Sciatic nerve (tissue), 2 donors: ENCODE results near the gene ZNF831. TPM values are rescaled to one million over a fixed set of nuclear protein-coding genes. Genes with fewer than 3 reads are reported as not detected.

ENCODE experiments used
- ATAC-seq: fragments of 200-7000 bp; cut with Tn5 transposase; one replicate; pipeline ENCODE4 v1.9.1; 2020; ENCODE audit warnings: mild to moderate bottlenecking, moderate library complexity
- DNase-seq: peaks from one replicate; pipeline ENCODE4 v3.0.0-alpha.2; 2020; ENCODE audit warnings: low spot score
- intact Hi-C: fragments of 100-400 bp; cut with DNase I; formaldehyde crosslinking; loops from one replicate; pipeline ENCODE4 v1.14.2; 2022
- total RNA-seq: library from RNA; stranded (reverse); fragmentation: NEBNext Ultra II Directional; extraction: Animal tissue kit (Norgen Biotek cat#: 25700); gene quantifications from one replicate; pipeline ENCODE4 v1.2.1, GENCODE V29; 2021
- donor health status: DM: no; HTN: no; CAD: no.
- donor health status: DM: no; HTN: no; CAD: no.

ZNF831 gene
- total RNA-seq, 1 donor from 2014 or later = 0.36 TPM

DNA sequence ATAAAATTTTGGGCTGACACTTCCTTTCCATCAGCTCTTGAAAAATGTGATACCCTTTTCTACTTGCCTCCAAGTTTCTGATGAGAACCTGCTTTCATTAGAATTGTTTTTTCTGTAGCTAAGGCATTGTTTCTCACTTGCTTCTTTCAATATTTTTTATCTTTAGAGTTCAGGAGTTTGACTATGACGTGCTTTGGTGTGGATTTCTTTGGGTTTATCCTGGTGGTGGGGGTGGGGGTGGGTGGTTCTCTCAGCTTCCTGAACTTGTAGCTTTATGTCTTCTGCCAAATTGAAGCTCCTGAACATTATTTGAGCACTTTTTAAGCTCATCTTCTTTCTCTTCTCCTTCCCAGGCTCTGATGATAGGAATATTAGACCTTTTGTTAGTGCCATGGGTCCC, 11.4 kb downstream of the ZNF831 start:
- intact Hi-C loops = no loop called here
- DNase-seq (no peak), ATAC-seq (no peak)

DNA sequence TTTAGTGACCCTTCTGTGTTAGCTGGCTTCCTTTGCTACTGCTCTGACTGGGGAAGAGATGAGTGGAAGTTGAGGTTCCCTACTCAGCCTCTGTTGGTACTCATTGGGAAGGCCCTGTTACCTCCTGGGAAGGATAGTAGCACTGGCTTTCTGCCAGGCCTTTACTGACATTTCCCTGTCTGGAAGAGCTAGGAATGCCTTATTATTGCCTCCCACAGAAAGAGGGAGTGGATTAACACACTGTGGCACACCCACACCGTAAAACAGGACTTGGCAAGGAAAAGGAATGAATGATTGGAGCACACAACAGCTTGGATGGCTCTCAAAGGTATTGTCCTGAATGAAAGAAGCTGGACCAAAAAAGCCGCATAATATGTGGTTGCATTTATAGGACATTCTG, 12.2 kb downstream of the ZNF831 start:
- intact Hi-C loops = no loop called here
- no peak for DNase-seq
- ATAC-seq = no peak

DNA sequence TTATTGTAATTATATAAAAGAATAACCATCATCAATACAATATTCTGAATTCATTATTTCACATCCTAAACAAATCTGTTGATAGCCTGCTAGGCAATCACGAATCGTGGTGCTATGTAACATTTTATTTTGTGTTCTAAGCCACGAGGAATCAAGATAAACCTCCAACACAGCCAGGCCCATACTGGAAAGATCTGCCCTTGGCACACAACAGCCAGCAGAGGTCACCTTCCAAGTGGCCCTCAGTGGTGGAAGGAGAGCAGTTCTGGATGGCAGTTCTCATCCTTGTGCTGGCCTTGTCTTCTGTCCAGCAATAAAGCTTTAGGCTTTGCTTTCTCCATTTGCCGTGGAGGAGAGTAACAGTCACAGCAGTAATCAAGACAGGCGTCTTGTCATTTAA, 13.2 kb downstream of the ZNF831 start:
- intact Hi-C loops = no loop called here
- ATAC-seq (no peak), DNase-seq (no peak)

DNA sequence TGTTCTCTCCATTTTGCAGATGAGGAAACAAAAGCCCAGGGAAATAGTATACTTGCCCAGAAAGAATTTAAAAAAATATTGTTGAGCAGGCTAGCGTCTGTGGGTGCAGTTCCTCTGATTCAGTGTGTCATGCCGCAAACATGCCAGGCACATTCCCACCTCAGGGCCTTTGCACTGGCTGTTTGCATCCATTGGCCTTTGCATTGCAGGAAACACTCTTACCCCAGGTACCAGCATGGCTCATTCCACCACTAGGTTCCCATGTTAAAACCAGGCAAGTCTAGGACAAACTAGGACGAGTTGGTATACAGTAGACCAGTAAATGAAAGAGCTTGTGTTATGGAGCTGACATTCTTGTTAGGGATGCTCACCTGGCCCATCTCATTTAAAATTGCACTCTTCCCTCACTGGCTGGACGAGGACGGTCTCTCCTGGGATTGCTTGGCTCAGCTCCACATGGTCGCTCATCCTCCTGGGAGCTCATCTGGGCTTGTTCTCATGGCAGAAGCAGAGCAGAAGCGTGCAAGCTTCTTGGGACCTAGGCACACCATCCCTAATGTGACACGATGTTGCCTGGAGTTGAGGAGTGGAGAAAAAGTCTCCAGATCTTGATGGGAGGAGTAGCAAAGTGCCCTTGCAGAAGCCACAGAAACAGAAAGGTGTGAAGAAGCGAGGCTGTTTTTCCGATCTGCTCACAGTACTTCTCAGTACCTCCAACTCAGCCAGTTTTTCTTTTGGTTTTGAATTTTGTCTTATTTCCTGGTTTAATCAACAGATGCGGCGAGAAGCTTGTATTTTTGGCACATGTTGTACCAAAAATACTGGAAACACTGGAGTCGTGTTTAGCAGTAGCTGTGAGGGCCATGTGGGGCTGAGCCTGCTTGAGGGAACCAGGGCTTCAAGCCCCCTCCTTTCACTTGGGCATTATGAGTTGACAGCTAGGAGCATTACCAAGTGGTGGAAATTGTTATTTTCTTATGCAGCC, 13.9 kb downstream of the ZNF831 start:
- no peak for DNase-seq
- ATAC-seq = no peak
- intact Hi-C loops = no loop called here

DNA sequence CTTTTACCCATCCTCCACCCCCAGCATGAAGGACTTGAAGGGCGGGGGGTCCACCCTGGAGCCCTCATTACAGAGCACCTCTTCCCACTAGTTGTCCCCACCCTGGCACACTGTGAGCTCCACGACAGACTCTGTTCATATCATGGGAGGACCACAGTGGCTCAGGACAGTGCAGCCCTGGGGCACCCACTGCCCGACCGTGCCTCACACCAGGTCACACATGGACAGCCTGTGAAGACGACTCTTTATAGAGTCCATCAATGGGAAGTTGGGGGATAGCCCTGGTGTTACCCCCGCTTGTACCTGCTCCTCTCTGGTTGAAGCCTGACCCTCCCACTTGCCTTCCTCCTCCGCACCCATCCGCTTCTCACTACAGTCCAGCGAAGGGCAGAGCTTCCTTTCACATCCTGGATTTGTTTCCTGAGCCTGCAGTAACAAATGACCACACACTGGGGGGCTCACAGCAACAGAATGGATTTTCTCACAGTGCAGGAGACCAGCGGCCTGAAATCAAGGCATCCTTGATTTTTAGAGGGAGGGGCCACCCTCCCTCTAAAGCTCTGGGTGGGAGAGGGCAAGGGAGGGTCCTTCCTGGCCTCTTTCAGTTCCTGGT, 15.5 kb downstream of the ZNF831 start:
- ATAC-seq = peak; percentile 15
- DNase-seq = no peak
- intact Hi-C loops = no loop called here

DNA sequence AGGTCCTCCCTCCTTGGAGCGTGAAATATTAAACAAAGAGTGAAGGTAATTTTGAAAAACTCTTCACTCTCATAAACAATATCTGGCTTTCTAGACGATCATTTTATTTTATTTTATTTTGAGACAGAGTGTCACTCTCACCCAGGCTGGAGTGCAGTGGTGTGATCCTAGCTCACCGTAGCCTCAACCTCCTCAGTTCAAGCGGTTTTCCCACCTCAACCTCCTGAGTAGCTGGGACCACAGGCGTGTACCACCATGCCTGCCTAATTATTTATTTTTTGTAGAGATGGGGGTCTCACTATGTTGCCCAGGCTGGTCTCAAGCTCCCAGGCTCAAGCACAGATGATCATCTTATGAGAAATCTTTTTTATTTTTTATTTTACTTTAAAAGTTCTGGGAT, 16.4 kb downstream of the ZNF831 start:
- intact Hi-C loops = no loop called here
- ATAC-seq (no peak), DNase-seq (no peak)

DNA sequence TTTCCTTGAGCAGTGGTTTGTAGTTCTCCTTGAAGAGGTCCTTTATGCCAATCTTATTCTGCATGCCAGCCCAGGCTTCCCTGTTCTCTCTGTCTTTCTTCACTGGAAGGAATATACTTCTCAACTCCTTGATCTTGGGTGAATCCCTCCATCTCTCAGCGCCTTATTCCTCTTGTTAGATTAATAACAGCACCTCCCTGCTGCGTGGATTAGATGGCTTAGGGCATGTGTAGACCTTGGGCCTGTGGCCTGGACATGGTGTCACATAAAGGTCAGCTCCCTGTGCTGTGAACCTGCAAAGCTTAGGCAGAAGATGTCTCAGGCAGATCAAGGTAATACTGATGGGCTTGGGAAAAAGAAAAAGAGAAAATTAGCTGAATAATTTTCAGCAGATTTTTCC, 18.3 kb downstream of the ZNF831 start:
- no peak for DNase-seq
- intact Hi-C loops = no loop called here
- ATAC-seq = no peak

DNA sequence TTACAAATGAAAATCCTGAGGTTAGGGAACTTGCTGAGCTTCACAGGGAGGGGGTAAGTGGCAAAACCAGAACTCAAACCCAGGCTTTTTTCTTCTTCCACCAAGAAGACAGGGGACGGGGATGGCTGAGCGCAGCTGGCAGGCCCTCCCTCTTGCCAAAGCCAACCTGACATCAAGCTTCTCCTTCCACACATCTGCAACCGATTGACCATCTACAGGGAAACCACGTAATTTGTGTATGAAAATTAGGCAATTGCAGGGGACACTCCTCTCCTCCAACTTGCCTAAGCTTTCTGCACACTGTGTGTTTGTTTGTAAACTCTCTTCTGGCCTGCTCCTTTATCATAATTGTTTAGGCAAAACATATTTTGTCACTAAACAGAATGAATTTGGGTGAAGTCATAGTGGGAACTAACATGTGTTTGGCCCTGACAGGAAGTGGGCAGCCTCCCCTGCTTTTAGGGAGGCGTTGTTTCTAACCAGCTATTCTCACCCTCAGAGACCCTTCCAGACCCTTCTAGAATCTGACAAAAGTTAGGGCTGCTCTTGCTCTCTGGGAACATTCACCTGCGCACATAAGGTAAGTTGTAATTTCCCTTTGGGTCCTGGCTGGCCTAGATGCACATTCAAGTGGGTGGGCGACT, 18.9 kb downstream of the ZNF831 start:
- intact Hi-C loops = no loop called here
- DNase-seq = no peak

DNA sequence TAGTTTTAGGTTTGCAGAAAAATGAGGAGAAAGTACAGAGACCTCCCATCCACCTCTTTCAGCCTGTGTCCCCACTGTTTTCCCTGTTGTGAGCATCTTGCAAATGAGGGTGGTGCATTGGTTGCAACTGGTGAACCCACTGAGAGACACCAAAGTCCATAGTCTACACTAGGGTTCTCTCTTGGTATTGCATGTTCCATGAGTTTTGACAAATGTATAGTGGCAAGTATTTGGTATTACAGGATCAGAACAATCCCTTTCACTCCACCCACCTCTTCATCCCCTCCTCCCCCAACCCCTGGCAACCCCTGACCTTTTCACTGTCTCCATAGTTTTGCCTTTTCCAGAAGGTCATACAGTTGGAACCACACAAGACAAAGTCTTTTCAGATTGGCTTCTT, 20.1 kb downstream of the ZNF831 start:
- ATAC-seq (no peak), DNase-seq (no peak)
- intact Hi-C loops = no loop called here

More for the DNA sequence above, 18.9 kb downstream of the ZNF831 start:
- ATAC-seq = no peak

DNA sequence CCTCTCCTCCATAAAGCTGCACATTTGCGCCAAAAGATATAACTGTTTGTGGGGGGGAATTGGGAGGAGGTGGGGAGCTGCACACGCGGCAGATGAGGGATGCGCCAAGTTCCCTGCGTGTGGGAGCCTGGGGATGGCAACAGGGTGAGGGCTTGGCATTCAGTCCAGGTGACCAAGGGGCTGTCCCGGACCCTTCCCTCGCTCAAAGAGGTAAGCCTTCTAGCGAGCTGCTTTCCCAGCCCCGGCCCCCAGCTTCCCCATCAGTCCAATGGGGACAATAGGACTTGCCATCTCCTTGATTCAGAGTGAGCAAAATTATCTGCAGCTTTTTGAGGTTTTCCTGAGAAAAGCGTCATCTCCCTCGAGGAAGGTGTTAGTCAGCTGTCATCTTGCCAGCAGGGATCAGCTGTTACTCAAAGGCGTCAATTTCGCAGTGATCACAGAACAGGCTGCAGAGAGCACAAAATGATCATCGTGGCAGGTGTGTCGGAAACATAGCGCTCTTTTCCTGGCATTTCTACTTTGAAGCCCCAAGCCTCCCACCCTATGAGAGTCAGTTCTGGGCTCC, 21.3 kb downstream of the ZNF831 start:
- ATAC-seq = no peak
- no peak for DNase-seq
- intact Hi-C loops = no loop called here

DNA sequence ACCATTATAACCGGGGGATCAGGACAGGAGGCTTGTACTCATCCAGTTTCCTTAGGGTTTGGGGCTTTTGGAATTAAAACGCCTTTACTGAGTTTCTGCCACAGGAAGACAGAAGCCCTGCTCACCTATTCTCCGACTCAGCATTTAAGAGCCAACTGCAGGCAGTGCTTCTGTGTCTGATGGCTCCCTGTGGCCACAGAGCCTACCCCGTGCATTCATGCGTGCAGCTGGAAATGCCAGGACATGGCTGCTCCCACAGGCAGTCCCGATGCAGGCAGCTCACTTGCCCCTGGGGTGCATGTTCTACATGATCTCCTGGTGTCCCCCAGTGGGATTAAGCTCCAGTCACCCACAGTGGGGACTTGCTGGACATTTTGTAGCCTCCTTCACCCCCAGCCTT, 22.2 kb downstream of the ZNF831 start:
- intact Hi-C loops = no loop called here
- no peak for DNase-seq
- no peak for ATAC-seq

DNA sequence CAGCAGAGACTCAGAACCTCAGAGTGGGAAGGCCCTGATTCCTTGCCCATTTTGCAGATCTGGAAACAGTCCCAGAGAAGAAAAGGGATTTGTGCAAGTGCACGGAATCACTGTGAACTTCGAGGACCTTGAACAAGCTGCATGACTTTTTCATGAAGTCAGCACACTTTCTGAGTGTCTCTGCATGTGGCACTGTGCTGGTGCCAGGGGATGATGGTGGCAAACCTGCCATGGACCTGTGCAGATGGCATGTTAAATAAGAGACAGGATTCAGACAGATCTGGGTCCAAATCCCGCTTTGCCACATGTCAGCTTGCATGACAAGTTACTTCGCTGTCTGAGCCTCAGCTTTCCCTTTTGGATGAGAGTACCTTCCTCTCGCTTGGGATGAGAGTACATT, 26.8 kb downstream of the ZNF831 start:
- DNase-seq (no peak), ATAC-seq (no peak)
- intact Hi-C loops = no loop called here

DNA sequence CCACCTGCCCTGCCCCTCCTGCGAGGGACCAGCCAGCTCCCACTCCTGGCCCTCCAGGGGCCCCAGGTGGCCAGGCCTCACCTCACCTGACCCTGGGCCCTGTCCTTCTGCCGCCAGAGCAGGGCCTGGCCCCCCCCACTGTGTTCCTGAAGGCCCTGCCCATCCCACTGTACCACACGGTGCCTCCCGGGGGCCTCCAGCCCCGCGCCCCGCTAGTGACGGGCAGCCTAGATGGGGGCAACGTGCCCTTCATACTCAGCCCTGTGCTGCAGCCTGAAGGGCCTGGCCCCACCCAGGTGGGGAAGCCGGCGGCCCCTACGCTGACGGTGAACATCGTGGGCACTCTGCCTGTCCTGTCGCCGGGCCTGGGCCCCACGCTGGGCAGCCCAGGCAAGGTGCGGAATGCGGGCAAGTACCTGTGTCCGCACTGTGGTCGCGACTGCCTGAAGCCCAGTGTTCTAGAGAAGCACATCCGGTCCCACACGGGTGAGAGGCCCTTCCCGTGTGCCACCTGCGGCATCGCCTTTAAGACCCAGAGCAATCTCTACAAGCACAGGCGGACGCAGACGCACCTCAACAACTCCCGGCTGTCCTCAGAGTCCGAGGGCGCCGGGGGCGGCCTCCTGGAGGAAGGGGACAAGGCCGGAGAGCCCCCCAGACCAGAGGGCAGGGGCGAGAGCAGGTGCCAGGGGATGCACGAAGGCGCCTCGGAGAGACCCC, 27.6 kb downstream of the ZNF831 start:
- intact Hi-C loops = no loop called here
- DNase-seq = no peak
- no peak for ATAC-seq

DNA sequence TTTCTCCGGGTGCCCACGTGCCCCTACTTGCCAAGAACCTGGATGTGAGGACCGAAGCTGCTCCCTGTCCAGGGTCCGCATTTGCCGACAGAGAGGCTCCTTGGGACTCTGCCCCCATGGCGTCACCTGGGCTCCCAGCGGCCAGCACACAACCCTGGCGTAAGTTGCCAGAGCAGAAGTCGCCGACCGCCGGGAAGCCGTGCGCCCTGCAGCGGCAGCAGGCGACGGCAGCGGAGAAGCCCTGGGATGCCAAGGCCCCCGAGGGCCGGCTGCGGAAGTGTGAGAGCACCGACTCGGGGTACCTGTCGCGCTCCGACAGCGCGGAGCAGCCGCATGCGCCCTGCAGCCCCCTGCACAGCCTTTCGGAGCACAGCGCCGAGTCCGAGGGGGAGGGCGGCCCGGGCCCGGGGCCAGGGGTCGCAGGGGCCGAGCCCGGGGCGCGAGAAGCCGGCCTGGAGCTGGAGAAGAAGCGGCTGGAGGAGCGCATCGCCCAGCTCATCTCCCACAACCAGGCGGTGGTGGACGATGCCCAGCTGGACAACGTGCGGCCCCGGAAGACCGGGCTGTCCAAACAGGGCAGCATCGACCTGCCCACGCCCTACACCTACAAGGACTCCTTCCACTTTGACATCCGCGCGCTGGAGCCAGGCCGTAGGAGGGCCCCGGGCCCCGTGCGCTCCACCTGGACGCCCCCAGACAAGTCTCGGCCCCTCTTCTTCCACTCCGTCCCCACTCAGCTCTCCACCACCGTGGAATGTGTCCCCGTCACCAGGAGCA, 28.3 kb downstream of the ZNF831 start:
- DNase-seq = no peak
- no peak for ATAC-seq
- intact Hi-C loops = no loop called here

DNA sequence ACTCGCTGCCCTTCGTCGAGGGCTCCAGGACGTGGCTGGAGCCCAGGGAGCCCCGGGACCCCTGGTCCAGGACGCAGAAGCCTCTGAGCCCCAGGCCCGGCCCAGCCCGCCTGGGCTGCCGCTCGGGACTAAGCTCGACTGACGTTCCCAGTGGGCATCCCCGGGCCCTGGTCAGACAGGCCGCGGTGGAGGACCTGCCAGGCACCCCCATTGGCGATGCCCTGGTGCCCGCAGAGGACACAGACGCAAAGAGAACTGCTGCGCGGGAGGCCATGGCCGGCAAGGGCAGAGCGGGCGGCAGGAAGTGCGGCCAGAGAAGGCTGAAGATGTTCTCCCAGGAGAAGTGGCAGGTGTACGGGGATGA, 28.9 kb downstream of the ZNF831 start:
- intact Hi-C loops = no loop called here
- DNase-seq = no peak
- no peak for ATAC-seq

DNA sequence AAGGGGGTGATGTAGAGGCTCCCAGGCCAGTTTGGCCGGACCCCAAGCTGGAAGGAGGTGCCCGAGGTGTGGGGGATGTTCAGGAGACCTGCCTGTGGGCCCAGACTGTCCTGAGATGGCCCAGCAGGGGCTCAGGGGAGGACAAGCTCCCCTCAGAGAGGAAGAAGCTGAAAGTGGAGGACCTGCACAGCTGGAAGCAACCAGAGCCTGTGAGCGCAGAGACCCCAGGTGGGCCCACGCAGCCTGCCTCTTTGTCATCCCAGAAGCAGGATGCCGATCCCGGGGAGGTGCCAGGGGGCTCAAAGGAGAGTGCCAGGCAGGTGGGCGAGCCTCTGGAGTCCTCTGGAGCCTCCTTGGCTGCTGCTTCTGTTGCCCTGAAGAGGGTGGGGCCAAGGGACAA, 29.7 kb downstream of the ZNF831 start:
- DNase-seq (no peak), ATAC-seq (no peak)
- intact Hi-C loops = no loop called here

DNA sequence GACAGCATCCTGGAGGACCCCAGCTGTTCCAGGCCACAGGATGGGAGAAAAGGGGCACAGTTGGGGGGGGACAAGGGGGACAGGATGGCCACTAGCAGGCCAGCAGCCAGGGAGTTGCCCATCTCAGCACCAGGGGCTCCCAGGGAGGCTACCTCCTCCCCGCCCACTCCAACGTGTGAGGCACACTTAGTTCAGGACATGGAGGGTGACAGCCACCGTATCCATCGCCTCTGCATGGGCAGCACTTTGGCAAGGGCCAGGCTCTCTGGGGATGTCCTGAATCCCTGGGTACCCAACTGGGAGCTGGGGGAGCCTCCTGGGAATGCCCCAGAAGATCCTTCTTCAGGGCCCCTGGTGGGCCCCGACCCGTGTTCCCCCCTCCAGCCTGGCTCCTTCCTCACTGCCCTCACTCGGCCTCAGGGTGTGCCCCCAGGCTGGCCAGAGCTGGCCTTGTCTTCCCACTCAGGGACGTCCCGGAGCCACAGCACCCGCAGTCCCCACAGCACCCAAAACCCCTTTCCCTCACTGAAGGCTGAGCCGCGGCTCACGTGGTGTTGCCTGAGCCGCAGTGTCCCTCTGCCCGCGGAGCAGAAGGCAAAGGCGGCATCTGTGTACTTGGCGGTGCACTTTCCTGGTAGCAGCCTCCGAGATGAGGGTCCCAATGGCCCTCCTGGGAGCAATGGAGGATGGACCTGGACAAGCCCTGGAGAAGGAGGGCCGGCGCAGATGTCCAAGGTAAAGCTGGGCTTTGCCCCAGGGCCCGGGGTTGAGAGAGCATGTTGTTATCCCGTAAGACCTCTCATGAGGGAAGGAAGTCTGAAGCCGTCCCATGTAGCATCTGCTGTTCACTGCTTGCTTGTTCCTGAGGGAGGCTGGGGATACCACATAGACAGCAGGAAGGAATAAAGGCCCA, 30.7 kb downstream of the ZNF831 start:
- no peak for DNase-seq
- no peak for ATAC-seq
- intact Hi-C loops = no loop called here
